ENCODE results near the gene SBNO2.

SBNO2 gene

DNA sequence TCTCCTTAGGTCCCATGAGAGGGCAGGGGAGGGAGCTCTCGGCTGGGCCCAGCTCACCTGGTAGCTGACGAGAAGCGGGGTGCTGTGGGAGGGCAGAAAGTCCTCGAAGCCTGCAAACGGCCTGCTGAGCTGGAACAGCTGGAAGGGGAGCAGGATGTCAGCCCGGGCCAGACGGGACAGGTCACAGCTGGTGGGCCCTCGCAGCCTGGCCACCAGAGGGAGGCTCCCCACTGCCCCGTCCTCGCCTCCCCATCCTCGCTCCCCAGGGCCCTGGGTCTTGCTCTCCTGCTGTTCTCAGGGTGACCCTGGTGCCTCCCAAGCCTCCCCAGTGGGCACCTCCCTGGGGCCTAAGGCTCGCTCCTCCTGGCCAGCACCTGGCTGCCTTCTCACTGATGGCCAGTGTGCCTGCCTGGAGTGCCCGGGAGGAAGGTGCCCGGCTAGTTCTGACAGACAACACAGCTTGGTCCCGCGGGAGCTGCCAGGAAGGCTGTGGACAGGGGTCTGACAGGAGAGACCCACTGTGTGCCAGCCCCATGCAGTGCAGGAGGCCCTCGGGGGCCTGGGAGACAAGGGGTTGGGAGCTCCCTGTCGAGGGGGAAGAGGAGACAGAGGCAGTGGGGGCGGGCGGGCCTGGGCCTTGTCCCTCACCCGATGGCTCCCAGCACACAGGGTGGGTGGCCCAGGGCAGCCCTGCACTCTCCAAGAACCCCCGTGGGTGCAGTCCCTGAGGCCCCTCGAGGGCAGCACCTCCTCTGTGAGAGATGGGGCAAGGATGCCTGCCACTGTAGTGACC, 50.0 kb downstream of the SBNO2 start:
- H3K9me3 ChIP-seq (ENCODE audit: control insufficient read depth, insufficient read depth, low read length), result no peaks in the 10 kb centered on the region
- H3K4me1 ChIP-seq (ENCODE audit: control insufficient read depth, insufficient read depth, low read length), result peaks cover 2% of the 10 kb centered on the region; the same call in 1 of the 2 replicates
- H3K36me3 ChIP-seq (ENCODE audit: control insufficient read depth, insufficient read depth, low read length), result peaks cover 19% of the 10 kb centered on the region
- no peak overlapping the region for H3K4me3 ChIP-seq (ENCODE audit: low read length)
- H3K27ac ChIP-seq (ENCODE audit: low read length), result no peak overlapping the region
- WGBS (ENCODE audit: insufficient coverage, insufficient read length), result no CpG with 5 or more reads among the region's 23 CpGs
- no peaks in the 10 kb centered on the region for H3K27me3 ChIP-seq (ENCODE audit: control insufficient read depth, insufficient read depth, low read length)
- no peak for DNase-seq (ENCODE audit: low read depth, low spot score)

DNA sequence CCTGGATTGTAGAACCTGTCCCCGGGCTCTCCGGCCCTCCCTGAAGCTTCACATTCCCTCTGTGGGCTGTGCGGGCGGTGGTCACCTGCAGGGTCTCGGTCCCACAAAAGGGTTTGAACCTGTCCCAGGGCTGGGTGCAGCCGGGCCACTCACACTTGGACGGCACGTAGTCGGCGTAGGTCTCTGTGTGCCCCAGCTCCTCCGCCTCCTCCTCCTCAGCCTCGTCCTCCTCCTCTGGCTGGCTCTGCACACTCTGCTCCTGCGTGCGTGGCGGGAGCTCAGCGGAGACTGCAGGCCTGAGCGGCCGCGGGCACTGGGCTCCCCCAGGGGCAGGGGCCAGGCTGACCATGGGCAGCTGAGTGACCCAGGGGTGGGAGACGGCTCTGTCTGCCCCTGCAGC, 50.7 kb downstream of the SBNO2 start:
- no peak for DNase-seq (ENCODE audit: low read depth, low spot score)
- Histone ChIP-seq H3K4me3 (ENCODE audit: low read length) (no peak overlapping the region), H3K27me3 (ENCODE audit: control insufficient read depth, insufficient read depth, low read length) (no peaks in the 10 kb centered on the region), H3K36me3 (ENCODE audit: control insufficient read depth, insufficient read depth, low read length) (peaks cover 22% of the 10 kb centered on the region), H3K9me3 (ENCODE audit: control insufficient read depth, insufficient read depth, low read length) (no peaks in the 10 kb centered on the region), H3K4me1 (ENCODE audit: control insufficient read depth, insufficient read depth, low read length) (peaks cover 2% of the 10 kb centered on the region; the same call in 1 of the 2 replicates), H3K27ac (ENCODE audit: low read length) (no peak overlapping the region)
- WGBS (ENCODE audit: insufficient coverage, insufficient read length), result no CpG with 5 or more reads among the region's 20 CpGs

DNA sequence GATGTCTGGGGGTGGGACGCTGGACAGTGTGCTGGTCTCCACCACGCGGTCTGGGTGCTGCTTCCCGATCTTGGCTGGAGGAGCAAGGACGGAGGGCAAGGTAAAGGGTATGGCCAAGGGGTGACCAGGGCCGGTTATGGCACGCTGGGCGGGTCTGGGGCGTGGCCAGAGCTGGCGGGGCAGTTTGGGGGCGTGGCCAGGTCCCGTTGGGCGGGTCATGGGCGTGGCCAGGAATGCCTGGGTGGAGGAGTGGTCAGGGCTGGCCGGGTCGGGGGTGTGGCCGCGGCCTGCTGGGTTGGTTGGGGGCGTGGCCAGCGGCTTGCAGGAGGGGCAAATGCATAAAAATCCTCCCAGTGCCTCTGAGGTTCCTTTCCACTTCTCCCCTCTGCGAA, 51.1 kb downstream of the SBNO2 start:
- Histone ChIP-seq H3K36me3 (ENCODE audit: control insufficient read depth, insufficient read depth, low read length) (peaks cover 22% of the 10 kb centered on the region), H3K27me3 (ENCODE audit: control insufficient read depth, insufficient read depth, low read length) (no peaks in the 10 kb centered on the region), H3K27ac (ENCODE audit: low read length) (no peak overlapping the region), H3K4me1 (ENCODE audit: control insufficient read depth, insufficient read depth, low read length) (peaks cover 2% of the 10 kb centered on the region; the same call in 1 of the 2 replicates), H3K9me3 (ENCODE audit: control insufficient read depth, insufficient read depth, low read length) (no peaks in the 10 kb centered on the region), H3K4me3 (ENCODE audit: low read length) (no peak overlapping the region)
- no CpG with 5 or more reads among the region's 21 CpGs for WGBS (ENCODE audit: insufficient coverage, insufficient read length)
- no peak for DNase-seq (ENCODE audit: low read depth, low spot score)

DNA sequence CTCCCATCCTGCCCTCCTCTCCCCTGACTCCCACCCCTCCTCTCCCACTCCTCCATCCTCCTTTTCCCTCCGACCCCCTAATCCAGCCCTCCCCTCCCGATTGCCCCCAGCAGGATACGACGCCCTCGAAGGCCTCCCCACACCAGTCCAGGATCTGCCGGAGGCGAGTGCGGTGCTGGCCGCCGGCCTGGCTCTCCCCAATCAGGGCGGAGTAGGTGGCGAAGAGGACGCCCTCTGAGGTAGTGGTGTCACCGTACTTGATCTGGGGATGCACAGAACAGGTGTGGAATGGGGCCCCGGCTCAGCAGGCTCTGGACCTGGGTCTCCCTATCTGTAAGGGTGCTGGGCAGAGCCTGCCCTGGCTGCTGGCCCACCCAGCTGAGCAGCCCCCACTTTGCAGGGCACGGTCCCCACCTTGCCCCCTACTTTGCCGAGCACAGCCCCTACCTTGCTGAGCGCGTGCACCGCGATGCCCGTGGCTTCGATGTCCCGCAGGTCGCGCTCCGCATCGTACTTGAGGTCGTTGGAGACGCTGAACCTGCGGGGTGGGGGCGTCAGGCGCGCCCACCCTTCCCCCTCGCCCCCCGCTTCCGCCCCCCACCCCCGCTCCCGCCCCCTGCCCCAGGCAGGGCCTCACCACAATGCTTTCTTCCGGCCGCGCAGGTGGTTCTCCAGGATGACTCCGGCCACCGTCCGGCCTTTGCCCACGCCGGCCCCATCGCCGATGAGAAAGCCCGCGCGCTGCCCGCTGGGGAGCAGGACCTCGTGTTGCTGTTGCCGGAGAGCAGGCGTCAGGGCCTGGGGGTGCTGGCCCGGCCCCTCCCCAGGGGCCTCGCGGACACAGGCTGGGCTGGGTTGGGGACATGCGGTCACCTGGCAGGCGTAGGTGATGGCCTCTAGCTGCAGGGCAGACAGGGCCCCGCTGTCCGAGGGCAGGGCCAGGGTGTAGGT, 51.8 kb downstream of the SBNO2 start:
- WGBS (ENCODE audit: insufficient coverage, insufficient read length), result 100% methylated on average over 2 of the region's 63 CpGs
- Histone ChIP-seq H3K9me3 (ENCODE audit: control insufficient read depth, insufficient read depth, low read length) (no peaks in the 10 kb centered on the region), H3K4me1 (ENCODE audit: control insufficient read depth, insufficient read depth, low read length) (peaks cover 2% of the 10 kb centered on the region; the same call in 1 of the 2 replicates), H3K36me3 (ENCODE audit: control insufficient read depth, insufficient read depth, low read length) (peaks cover 23% of the 10 kb centered on the region), H3K27me3 (ENCODE audit: control insufficient read depth, insufficient read depth, low read length) (no peaks in the 10 kb centered on the region), H3K27ac (ENCODE audit: low read length) (no peak overlapping the region), H3K4me3 (ENCODE audit: low read length) (no peak overlapping the region)
- DNase-seq (ENCODE audit: low read depth, low spot score), result no peak

DNA sequence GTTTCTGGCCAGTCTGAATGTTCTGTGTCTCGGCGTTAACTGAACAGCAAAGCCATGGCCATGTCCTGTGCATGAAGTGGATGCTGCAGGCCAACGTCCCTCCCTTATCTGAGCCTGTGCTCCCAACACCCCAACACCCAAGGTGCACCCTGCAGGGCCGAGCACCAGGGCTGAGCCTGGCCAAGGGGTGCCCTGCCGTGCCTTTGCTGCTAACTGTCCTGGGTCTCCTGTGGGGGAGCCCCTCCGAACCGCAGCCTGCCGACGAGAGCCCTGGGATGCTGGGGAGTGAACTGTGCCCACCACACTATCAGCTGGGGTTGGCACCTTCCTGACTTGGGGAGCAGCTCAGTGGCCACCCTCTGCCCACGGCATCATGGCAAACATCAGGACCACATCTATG, 52.7 kb downstream of the SBNO2 start:
- H3K36me3 ChIP-seq (ENCODE audit: control insufficient read depth, insufficient read depth, low read length), result peaks cover 27% of the 10 kb centered on the region
- no peaks in the 10 kb centered on the region for H3K9me3 ChIP-seq (ENCODE audit: control insufficient read depth, insufficient read depth, low read length)
- H3K27ac ChIP-seq (ENCODE audit: low read length), result no peak overlapping the region
- WGBS (ENCODE audit: insufficient coverage, insufficient read length), result no CpG with 5 or more reads among the region's 10 CpGs
- no peaks in the 10 kb centered on the region for H3K27me3 ChIP-seq (ENCODE audit: control insufficient read depth, insufficient read depth, low read length)
- H3K4me1 ChIP-seq (ENCODE audit: control insufficient read depth, insufficient read depth, low read length), result peaks cover 2% of the 10 kb centered on the region; the same call in 1 of the 2 replicates
- no peak for DNase-seq (ENCODE audit: low read depth, low spot score)
- no peak overlapping the region for H3K4me3 ChIP-seq (ENCODE audit: low read length)

DNA sequence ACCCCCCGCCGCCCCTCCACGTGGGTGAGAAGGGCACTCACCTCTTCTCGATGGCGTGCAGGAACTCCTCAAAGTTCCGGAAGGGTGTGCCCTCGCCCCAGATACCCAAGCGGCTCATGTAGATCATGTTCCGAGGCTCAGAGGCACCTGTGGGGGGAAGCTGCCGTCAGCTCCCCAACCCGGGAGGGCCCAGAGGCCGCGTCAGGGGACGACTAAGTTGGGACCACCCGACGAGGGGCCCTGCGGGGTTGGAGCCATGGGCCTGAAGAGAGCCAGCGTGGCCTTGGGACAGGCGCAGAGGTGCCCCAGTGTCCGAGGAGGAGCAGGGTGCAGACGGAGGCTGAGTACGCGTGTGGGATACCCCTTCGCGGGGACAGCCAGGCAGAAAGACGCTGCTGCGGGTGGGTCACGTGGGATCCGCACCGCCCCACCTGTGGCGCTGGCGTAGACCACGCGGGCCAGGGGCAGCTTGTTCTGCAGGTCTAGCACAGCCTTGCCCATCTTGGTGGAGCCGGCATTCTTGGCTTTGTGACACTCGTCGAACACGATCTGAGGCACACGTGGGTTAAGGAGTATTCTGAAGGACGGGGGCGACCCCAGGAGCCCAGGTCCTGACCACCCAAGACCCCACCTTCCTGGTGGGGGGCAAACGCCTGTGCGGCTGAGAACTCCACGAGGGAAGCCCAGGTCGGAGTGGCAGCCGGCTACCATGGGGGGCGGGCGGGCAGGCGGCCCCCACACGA, 54.4 kb downstream of the SBNO2 start:
- no CpG with 5 or more reads among the region's 50 CpGs for WGBS (ENCODE audit: insufficient coverage, insufficient read length)
- Histone ChIP-seq H3K9me3 (ENCODE audit: control insufficient read depth, insufficient read depth, low read length) (no peaks in the 10 kb centered on the region), H3K36me3 (ENCODE audit: control insufficient read depth, insufficient read depth, low read length) (peaks cover 28% of the 10 kb centered on the region), H3K27ac (ENCODE audit: low read length) (no peak overlapping the region), H3K27me3 (ENCODE audit: control insufficient read depth, insufficient read depth, low read length) (no peaks in the 10 kb centered on the region), H3K4me3 (ENCODE audit: low read length) (no peak overlapping the region), H3K4me1 (ENCODE audit: control insufficient read depth, insufficient read depth, low read length) (peaks cover 2% of the 10 kb centered on the region; the same call in 1 of the 2 replicates)
- no peak for DNase-seq (ENCODE audit: low read depth, low spot score)

DNA sequence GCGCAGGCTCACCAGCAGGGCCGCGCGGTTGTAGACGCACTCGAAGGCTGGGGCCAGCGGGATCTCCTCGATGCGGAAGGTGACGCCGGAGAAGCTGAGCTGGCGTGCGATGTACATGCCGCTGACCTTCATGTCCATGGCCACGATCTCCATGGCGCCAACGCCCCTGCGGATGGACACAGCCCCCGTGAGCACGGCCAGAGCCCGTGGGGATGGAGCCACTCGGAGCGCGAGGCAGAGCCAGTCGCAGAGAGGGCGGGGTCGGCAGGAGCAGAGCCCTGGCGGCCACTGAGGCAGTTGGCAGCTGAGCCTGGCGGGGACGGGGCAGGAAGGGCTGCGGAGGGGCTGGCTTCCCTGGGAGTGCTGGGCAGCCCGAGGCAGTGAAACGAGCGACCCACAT, 55.1 kb downstream of the SBNO2 start:
- peaks cover 2% of the 10 kb centered on the region; the same call in 1 of the 2 replicates for H3K4me1 ChIP-seq (ENCODE audit: control insufficient read depth, insufficient read depth, low read length)
- H3K36me3 ChIP-seq (ENCODE audit: control insufficient read depth, insufficient read depth, low read length), result peaks cover 31% of the 10 kb centered on the region
- H3K27ac ChIP-seq (ENCODE audit: low read length), result no peak overlapping the region
- H3K9me3 ChIP-seq (ENCODE audit: control insufficient read depth, insufficient read depth, low read length), result no peaks in the 10 kb centered on the region
- no peak for DNase-seq (ENCODE audit: low read depth, low spot score)
- H3K4me3 ChIP-seq (ENCODE audit: low read length), result no peak overlapping the region; the same call in 1 of the 2 replicates
- WGBS (ENCODE audit: insufficient coverage, insufficient read length), result no CpG with 5 or more reads among the region's 34 CpGs
- H3K27me3 ChIP-seq (ENCODE audit: control insufficient read depth, insufficient read depth, low read length), result no peaks in the 10 kb centered on the region

DNA sequence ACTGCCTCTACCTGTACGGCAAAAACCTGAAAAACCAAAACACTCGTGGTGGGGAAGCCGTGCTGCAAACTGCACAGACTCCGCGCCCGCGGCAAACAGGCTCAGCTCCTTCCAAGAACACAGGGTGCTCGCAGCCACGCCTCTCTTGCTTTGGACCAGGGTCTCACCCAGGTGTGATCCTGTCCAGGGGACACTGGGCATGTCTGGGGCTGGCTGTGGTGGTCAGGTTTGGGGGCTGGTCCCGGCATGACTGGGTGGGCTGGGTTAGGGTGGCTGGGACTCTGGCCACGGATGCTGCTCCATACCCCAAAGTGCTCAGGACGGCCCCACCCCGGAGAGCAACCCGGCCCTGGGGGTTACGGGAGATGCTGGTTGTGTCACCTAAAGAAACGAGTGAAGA, 56.4 kb downstream of the SBNO2 start:
- Histone ChIP-seq H3K27me3 (ENCODE audit: control insufficient read depth, insufficient read depth, low read length) (no peaks in the 10 kb centered on the region), H3K4me1 (ENCODE audit: control insufficient read depth, insufficient read depth, low read length) (peaks cover 7% of the 10 kb centered on the region), H3K27ac (ENCODE audit: low read length) (no peak overlapping the region), H3K4me3 (ENCODE audit: low read length) (no peak overlapping the region), H3K9me3 (ENCODE audit: control insufficient read depth, insufficient read depth, low read length) (no peaks in the 10 kb centered on the region), H3K36me3 (ENCODE audit: control insufficient read depth, insufficient read depth, low read length) (peaks cover 34% of the 10 kb centered on the region)
- no peak for DNase-seq (ENCODE audit: low read depth, low spot score)
- WGBS (ENCODE audit: insufficient coverage, insufficient read length), result no CpG with 5 or more reads among the region's 16 CpGs

DNA sequence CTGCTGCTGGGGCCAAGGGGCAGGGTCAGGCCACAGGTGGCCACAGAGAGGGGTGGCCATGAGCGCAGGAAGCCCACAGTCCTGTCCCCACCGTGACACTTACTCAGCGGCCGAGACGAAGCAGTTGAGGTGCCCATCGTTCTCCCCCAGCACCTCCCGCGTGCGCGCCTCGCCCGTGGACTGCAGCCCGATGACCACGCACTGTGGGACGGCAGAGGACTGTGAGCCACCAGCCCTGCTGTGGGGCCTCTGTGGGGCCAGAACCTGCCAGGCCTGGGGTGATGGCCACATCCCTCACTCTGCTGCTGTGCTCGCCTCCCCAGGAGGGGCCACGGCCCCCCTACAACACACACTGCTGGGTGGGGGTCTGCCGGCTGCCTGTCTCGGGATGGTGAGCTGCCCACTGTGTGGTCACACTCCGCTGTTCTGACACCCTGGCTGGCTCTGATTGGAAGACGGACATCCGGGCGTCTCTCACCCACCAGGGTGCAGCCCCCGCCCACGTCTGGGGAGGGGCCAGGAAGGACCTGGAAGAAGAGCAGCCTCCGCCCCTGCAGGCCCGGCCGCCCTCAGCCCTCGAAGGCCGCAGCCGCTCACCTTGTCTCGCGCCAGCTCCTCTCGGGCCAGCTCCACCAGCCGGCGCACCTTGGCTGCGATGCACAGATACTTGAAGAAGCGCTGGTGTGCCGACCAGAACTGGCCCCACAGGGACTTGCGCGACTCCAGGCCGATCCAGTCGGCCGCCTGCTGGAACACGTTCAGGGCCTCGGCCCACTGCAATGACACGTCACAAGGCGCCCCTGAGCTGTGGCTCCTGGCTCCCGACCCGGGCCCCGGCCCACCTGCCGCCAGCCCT, 57.1 kb downstream of the SBNO2 start:
- H3K4me3 ChIP-seq (ENCODE audit: low read length), result no peak overlapping the region
- H3K36me3 ChIP-seq (ENCODE audit: control insufficient read depth, insufficient read depth, low read length), result peaks cover 29% of the 10 kb centered on the region
- no peaks in the 10 kb centered on the region for H3K27me3 ChIP-seq (ENCODE audit: control insufficient read depth, insufficient read depth, low read length)
- no CpG with 5 or more reads among the region's 52 CpGs for WGBS (ENCODE audit: insufficient coverage, insufficient read length)
- peaks cover 7% of the 10 kb centered on the region for H3K4me1 ChIP-seq (ENCODE audit: control insufficient read depth, insufficient read depth, low read length)
- H3K9me3 ChIP-seq (ENCODE audit: control insufficient read depth, insufficient read depth, low read length), result no peaks in the 10 kb centered on the region
- no peak overlapping the region for H3K27ac ChIP-seq (ENCODE audit: low read length)
- no peak for DNase-seq (ENCODE audit: low read depth, low spot score)
